Neural cell (in vitro differentiated cells): ENCODE data around the gene RAB11FIP3.

Source experiments
- EP300 ChIP-seq: fragments of 450-650 bp; conservative IDR thresholded peaks from 2 replicates; pipeline ENCODE4 v1.6.1; 2014; ENCODE audit warnings: antibody characterized with exemption, mild to moderate bottlenecking, moderate library complexity; ENCODE audit not compliant: poor library complexity, severe bottlenecking
- EZH2 ChIP-seq: fragments of 200-600, 300-800 bp; shearing (Covaris generic), sonication (generic); IDR thresholded peaks from 2 replicates; pipeline ENCODE4 v1.6.1; 2014; ENCODE audit warnings: antibody characterized with exemption, low read length, borderline replicate concordance, mild to moderate bottlenecking; ENCODE audit not compliant: insufficient read depth, poor library complexity, severe bottlenecking
- MXI1 ChIP-seq: fragments of 450-650 bp; conservative IDR thresholded peaks from 2 replicates; pipeline ENCODE4 v1.6.1; 2014; ENCODE audit warnings: antibody characterized with exemption, mild to moderate bottlenecking; ENCODE audit not compliant: poor library complexity, severe bottlenecking
- POLR2AphosphoS5 ChIP-seq: IDR thresholded peaks from 2 replicates; pipeline ENCODE4 v1.6.1; 2012
- RAD21 ChIP-seq: fragments of 450-650 bp; conservative IDR thresholded peaks from 2 replicates; pipeline ENCODE4 v1.6.1; 2014; ENCODE audit warnings: antibody characterized with exemption, mild to moderate bottlenecking, moderate library complexity
- REST ChIP-seq: IDR thresholded peaks from 2 replicates; pipeline ENCODE4 v1.6.1; 2012; ENCODE audit warnings: borderline replicate concordance
- SMC3 ChIP-seq: fragments of 450-650 bp; conservative IDR thresholded peaks from 2 replicates; pipeline ENCODE4 v1.6.1; 2014; ENCODE audit warnings: antibody characterized with exemption, mild to moderate bottlenecking, moderate library complexity; ENCODE audit not compliant: poor library complexity
- TAF1 ChIP-seq: IDR thresholded peaks from 2 replicates; pipeline ENCODE4 v1.6.1; 2012; ENCODE audit warnings: low read depth
- TF ChIP-seq, protein P1 (sequence below): fragments of 450-650 bp; IDR thresholded peaks from 2 replicates; pipeline ENCODE4 v1.5.1; 2014; ENCODE audit warnings: antibody characterized with exemption, mild to moderate bottlenecking, moderate library complexity; ENCODE audit not compliant: poor library complexity, severe bottlenecking

GRCh38 chr16:513950-514349 lies 88.5 kb downstream of the RAB11FIP3 start:
- TF ChIP-seq REST: no peak
- no peak for TF ChIP-seq EZH2
- no peak for TF ChIP-seq POLR2AphosphoS5
- TF ChIP-seq, protein P1, sequence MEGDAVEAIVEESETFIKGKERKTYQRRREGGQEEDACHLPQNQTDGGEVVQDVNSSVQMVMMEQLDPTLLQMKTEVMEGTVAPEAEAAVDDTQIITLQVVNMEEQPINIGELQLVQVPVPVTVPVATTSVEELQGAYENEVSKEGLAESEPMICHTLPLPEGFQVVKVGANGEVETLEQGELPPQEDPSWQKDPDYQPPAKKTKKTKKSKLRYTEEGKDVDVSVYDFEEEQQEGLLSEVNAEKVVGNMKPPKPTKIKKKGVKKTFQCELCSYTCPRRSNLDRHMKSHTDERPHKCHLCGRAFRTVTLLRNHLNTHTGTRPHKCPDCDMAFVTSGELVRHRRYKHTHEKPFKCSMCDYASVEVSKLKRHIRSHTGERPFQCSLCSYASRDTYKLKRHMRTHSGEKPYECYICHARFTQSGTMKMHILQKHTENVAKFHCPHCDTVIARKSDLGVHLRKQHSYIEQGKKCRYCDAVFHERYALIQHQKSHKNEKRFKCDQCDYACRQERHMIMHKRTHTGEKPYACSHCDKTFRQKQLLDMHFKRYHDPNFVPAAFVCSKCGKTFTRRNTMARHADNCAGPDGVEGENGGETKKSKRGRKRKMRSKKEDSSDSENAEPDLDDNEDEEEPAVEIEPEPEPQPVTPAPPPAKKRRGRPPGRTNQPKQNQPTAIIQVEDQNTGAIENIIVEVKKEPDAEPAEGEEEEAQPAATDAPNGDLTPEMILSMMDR: no peak
- TF ChIP-seq EP300: no peak
- no peak for TF ChIP-seq TAF1
- no peak for TF ChIP-seq RAD21
- no peak for TF ChIP-seq SMC3
- TF ChIP-seq MXI1: no peak
